NCI-H2107 treated with DMSO at 0.1 percent for 48 hours (cell line): ENCODE results near the gene FAM43B.
"Not testable (repeated sequence)": the region's sequence is repeated elsewhere in the genome, so short reads cannot be mapped to it uniquely, and the experiment has no call there.

ENCODE experiments used
- DNase-seq: peaks from one replicate; lab custom pipeline; 2025; ENCODE audit not compliant: unreplicated experiment; lab: John Stamatoyannopoulos, UW

FAM43B gene, protein sequence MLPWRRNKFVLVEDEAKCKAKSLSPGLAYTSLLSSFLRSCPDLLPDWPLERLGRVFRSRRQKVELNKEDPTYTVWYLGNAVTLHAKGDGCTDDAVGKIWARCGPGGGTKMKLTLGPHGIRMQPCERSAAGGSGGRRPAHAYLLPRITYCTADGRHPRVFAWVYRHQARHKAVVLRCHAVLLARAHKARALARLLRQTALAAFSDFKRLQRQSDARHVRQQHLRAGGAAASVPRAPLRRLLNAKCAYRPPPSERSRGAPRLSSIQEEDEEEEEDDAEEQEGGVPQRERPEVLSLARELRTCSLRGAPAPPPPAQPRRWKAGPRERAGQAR

DNA sequence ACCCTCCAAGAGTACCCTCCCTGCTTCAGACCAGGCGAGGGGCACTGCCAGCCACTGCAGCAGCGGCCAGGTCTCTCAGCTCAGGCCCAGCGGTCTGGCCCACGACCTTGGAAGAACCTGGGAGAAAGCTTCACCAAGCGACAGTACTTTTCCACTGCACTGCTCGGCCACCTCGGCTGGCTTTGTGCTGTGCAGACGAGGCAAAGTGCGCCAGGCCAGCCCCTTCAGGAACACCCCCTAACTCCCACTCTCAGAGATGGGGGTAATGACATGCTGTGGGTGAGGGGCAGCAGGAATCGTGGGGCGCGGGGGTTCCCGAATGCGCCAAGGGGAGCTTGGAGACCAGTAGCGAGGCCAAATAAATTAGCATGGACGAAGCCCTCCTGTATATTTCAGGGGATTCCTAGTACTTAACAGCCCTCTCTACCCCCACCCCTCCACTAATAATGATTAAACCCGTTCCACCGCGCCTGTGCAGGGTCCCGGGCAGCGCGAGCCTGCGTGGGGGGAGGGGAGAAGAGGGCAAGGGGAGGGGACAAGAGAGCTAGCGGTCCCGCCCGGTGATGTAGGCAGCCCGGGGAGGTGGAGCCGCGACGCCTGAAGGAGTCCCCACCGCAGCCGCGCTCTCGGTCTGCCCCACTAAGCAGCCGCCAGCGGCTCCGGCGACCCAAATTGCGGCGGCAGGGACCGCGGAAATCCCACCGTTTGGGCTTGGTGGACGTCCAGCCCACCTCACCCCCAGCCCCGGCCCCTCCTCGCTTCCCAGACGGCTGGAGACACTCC lies at the start of gene FAM43B:
TSS of gene FAM43B (plus strand) at position 629 of the 783 bp plus-strand sequence. CDS start 401 bp downstream, outside the sequence.
- DNase-seq: no peak

DNA sequence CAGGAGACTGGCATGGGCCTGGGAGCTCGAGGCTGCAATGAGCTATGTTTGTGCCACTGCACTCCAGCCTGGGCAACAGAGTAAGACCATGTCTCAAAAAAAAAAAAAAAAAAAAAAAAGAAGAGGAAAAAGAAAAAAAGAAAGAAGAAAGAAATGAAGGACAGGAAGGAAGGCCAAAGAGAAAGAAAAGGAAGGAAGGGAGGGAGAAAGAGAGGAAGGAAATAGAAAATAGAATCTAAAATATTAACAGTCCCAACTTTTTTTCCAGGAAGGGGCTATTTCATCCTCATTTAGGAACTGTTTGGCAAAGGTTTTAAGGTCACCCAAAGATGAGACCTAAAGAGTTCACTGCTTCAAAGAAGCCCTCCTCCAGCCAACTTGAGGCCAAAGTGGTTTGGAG lies 46.9 kb upstream of the FAM43B start:
- DNase-seq: no peak

DNA sequence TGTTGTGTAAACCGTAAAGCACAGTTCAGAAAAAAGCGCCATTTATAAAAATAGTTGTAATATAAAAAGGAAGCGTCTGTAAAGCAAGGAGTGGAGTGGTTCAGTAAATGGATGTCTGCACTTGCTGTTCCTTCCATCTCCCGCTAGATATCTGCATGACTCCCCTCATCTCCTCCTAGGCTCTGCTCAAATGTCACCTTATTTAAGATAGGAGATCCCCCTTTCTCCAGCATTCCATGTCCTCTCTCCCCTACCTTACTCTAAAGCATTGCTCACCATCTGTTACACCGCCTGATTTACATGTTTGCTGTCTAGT lies 45.2 kb upstream of the FAM43B start:
- no peak for DNase-seq

DNA sequence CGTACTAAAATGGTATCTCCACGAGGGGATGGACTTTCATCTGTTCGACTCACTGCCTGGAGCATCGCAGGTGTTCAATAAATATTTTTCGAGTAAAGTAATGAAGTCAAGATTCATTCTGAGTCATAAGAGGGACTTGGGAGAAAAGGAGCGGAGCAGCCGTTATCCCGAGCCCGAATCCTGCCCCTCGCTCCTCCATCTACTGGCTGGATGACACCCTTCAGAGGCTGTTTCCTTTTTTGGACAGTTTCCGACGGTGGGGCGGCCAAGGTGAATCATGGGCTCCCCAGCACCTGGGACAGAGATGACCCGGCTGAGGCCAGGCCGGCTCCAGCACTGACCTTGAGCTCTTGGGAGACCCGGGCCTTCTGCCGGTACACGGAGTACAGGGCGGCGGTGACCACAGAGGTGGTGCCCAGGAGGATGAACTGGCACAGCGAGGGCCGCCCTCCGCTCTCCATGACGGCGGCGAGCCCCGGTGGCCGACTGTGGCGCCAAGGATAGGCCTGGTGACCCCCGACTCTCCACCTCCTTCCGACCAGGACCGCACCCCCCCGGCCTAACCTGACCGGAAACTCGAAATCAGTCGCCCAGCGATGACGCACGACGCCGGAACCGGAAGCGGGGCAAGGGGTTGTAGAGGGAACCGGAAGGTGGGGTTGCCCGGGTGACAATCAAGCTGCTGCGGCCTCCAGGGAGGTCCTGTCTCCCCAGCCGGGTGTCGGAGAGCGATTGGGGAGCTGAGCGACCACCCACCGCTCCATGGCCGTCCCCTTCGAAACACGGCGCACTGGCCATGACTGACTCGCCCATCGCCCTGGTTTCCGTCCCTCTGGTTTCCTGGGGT lies 44.6 kb upstream of the FAM43B start, which contains the start of gene MUL1:
TSS of gene MUL1 (minus strand) at position 588 of the 847 bp plus-strand sequence. CDS start at position 461, 127 bp downstream.
- peak; percentile 61 for DNase-seq

DNA sequence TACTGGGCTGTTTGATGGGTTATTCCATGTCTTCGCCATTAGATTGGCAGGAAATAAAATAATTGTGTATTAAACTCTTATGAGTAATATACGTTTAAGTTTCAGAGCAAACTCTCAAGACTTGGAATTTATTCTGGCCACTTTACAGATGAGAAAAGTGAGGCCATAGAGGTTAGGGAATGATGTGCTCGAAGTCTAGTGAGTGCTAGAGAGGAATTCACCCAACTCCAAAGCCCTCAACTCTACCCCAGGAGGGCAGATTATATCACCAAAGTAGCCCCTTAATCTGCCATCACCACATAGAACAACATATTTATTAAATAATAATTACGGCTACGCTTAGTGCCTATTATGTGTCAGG lies 44.0 kb upstream of the FAM43B start:
- DNase-seq: no peak

DNA sequence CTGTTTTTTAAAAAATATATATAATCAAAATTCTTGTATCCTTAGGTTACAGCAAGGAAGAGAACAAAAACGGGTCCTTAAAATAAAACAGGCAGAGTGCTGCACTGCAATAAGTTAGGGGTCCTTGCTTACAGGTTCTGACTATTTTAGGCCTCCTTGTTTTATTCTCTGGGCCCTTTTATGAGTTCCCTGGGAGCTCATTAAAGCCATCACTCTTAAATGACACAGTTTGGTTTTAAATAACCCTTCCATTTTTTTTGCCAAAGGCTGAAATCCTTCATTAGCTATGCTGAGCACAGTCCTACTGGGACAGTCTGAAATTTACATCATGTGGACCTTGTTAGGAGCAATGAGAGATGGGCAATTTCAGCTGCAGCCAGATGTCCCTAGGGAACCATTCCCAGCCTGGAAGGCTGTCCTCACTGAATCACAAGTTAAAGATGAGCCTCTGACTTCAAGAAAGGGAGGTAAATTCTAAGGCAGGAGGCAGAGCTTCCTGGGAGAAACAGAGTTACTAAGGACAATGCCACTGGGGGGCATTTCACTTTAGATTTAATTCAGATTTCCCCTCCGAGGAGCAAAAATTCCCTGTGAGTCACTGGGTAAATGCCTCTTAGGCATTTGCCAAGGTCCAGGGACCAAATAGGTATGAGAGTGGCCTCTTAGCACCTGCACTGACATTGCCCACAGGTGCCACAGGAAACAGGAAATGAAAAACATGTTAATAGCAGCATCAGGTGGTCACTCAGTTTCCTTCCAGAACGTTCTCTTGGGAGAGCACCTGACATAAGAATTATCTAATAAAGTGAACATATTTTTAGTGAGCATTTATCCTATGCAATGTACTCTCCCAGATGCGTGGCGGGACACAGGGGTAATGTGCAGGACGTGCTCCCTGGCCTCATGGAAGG lies 40.6 kb upstream of the FAM43B start:
- no peak for DNase-seq

DNA sequence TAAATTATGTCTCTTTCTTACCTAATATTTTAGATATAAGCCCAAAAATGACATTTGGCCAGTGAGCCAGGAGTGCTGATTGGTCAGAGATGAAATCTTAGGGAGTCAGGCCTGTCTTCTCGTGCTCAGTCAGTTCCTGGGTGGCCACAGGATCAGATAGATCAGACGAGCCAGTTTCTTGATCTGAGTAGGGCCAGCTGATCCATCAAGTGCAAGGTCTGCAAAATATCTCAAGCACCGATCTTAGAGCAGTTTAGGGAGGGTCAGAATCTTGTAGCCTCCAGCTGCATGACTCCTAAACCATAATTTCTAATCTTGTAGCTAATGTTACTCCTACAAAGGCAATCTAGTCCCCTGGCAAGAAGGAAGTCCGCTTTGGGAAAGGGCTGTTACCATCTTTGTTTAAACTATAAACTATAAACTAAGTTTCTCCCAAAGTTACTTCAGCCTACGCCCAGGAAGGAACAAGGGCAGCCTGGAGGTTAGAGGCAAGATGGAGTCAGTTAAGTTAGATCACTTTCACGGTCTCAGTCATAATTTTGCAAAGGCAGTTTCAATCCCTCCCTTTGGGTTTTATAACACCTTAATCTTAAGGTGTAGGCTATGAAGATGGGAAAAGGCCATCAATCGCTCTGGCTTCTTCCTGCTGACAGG lies 32.6 kb upstream of the FAM43B start:
- DNase-seq: not testable (repeated sequence)

DNA sequence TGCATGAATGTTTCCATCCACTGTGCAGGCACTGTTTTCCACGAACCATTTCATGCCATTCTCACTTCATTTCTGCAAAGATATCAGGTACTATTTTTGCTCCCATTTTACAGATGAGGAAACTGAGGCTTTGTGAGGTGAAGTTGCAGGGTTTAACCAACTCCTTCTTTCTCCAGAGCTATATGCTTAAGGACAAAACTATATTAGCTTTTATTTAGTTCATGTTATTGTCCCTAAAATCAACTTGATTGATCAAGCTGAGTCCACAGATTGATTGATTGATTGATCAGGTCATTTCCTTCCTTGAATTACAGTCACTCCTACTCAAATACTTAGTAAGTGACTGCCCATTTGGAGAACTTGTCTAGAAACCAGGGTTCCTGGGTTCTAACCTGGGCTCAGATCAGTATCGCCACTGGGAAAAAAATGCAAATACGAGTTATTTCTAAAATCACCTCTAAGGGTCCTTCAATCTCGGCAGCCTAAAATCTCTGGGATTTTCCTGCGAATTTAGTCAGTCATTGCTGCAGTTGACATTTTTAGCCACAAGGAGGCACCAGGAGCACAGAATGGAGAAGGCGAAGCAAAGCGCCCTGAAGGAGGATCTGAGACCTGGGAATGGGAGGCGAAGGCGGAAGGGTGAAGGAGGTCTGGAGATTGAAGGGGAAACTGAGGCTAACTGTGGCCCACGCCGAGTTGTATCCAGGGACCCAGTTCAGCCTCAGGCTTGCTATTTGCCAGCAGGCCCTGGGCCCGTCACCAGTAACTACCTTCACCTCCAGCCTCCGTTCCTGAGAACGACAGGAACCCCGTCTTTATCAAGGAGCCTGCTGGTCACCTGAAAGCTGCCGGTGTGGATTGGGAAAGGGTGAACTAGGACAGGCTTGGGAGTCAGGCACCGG lies 30.2 kb upstream of the FAM43B start:
- peak; percentile 56 for DNase-seq

DNA sequence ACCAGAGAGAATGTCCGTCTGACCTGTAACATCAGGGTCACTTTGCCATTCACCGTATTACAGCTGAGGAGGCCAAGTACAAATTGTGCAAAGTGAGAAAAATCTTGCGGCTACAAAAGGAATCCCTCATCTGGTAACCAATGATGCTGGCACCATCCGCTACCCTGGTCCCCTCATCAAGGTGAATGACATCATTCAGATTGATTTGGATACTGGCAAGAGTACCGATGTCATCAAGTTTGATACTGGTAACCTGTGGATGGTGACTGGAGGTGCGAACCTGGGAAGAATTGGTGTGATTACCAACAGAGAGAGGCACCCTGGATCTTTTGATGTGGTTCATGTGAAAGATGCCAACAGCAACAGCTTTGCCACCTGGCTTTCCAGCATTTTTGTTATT lies 26.1 kb upstream of the FAM43B start:
- DNase-seq: no peak

DNA sequence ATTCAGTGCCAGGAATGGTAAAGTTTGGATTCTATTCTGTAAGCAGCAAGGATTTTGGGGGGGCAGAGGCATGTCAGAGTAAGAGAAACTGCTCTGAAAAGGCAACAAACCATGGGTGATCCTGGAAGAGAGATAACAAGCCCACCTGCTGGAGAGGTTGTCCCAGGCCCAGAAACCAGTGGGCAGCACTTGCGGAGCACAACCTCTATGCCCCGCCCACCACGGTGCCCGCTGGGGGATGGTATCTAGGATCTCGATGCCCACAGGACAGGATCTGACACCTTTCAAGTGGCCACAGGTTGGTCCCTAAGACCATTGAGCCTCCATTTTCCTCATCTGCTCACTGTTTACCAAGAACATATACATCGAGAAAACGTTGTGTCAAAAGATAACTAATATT lies 24.2 kb upstream of the FAM43B start:
- DNase-seq: no peak

DNA sequence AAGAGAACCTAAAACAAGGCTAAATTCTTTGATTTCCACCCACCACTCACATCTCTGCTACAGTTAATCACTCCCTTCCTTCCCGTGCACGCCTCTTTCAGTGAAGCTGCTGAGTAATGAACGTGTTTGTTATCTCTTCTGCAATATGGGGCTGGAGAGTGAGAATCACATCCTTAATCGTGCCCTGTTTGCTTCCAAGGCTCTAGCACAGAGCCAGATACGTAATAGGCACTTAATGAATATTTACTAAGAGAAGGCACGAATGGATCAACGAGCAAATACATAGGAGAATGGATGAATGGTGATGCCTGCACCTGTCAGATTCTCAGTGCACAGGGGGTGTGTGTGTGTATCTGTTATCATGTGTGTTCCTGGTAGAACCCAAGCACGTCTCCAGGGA lies 22.1 kb upstream of the FAM43B start:
- no peak for DNase-seq

DNA sequence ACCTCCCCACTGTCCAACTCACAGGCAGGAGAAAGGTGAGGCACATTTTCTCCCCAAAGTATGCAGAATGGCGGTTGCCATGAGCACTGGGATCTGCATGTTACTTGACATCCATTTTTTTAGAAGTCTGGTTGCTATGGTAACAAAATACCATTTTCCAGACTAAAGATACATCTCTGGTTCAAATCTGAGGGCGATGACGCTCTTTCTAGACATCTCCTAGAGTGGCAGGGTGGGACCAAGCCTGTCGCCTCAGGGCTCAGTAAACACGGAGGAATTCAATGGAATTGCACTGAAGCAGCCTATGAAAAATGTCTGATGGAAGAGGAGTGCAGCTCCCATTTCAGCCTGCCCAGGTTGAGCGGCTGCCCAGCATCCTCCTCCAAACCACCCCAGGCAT lies 21.5 kb upstream of the FAM43B start:
- DNase-seq: no peak

DNA sequence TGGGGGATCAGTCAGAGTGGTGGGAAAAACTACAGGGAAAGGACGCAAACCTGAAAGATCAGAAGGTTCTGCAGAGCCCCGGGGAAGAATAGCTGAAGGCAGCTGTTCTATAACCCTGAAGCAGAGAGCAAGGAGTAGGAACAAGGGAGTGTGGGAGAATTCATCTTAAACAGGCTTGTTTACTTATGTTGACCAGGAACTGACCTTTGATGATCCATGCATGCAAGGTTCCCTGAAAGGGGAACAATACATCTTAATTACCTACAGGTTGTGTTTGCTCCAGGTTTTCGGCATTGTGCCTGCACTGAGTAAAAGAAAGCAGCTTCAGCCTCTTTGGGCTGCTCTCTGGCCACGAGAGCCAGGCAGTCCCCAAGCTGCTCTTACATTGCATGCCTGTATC lies 18.7 kb upstream of the FAM43B start:
- DNase-seq: no peak

DNA sequence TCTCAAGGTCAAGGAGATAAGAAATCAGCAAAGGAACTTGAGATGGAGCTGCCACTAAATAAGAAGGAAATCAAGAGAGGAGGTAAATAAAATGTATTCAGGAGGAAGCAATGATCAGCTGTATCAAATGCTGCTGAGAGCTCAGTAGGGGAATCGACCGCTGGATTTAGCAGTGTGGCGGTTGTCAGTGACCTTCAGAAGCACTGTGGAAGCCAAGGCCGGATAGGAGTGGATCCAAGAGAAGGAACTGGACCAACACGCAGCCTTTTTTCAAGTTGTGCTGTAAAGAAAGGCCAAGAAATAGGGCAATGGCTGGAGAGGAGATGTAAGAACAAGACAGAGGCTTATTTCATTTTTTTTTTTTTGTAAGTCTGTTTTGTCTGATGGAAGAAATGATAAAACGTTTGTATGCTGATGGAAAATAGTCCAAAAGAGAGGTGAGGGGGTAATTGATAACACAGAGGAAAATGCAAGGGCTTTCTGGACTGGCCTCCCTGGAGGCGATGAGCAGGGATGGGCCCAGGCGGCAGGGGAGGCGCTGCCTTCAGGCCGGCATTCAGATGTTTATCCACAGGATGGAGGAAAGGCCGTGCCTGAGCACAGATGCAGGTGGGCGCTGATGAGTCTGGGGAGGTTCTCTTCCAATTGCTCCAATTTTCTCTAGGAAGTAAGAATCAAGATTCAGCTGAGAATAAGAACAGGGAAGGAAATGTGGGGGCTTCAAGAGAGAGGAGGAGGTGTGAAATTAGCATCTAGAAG lies 17.5 kb upstream of the FAM43B start:
- no peak for DNase-seq

DNA sequence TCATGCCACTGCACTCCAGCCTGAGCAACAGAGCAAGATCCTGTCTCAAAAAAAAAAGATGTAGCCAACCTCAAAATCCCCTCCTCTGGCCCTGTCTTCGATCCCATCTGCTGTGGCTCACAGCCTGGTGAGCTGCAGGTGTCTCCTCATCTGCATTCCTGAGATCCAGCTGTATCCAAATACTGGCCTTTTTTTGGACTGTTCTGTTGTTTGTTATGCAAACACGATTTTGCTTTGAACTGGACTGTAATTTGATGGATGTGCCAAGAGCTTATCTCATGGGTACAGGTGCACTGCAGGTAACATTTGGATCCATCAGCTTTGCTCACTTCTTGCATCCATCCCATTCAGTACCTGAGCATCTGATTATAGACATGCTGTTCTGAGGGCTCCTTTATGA lies 14.1 kb upstream of the FAM43B start:
- DNase-seq: no peak

DNA sequence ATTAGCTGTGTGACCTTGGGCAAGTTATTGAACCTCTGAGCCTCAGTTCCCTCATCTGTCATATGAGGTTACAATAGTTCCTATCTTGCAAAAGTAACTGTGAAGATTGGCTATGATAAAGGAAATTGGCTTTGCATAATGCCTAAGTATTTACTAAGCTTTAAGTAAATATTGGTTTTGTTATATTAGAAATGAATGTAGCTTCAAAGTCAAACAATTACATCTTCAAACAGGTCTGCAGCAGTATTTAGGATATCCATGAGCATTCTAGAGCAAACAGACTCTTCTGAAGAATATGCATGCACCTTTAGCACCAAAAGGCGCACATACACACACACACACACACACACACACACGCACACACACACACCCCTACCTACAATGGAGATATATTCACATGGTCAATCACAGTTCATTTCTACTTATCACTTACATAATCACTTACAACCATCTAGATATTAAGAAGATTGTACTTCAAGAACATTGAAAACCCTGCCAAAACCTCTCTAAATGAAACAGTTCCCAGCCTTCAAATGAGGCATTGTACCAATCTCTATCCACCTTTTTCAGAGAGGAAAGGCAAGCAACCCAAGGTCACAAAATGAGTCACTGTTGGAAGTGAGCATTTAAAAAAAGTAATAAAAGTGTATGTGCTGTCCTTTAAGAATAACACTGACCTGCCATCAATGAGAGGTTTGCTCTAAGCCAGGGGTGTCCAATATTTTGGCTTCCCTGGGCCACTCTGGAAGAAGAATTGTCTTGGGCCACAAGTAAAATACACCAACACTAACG lies 13.4 kb upstream of the FAM43B start:
- DNase-seq: no peak

DNA sequence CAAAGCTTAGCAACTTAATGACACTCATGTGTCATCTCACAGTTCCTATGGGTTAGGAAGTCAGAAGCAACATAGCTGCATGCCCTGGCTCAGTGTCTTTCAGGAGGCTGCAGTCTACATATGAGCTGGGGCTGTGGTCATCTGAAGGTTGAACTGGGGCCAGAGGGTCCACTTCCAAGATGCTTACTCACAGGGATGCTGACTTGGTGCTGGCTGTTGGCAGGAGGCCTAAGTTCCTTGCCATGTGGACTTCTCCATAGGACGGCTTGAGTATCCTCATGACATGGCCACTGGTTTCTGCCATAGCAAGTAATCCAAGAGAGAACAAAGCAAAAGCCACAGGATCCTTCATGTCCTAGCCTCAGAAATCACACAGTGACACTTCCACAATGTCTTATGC lies 12.1 kb upstream of the FAM43B start:
- no peak for DNase-seq

DNA sequence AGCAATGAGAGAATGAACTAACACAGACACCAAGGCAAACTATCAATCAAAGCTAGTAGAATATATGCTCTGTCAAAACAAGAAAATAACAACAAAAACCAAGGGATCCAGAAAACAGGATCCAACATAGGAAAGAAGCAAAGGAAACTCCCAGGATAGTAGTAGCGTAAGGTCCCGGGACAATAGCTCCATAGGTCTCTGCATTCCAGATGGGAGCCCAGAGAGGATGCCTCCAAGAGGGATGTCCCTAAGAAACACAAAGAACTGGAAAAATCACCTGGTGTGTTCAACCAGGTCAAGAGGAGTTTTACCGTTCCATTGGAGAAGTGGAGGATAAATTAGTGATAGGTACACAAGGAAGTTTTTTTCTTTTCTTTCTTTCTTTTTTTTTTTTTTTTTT lies 5.7 kb upstream of the FAM43B start:
- DNase-seq: no peak
